NB4 (cell line): ENCODE data around the gene ATG4B.
"Not testable (repeated sequence)": the region's sequence is repeated elsewhere in the genome, so short reads cannot be mapped to it uniquely, and the experiment has no call there.

Experiments used
- DNase-seq: peaks from one replicate; pipeline ENCODE4 v3.0.0; 2010; ENCODE audit warnings: low read depth
- H3K4me3 ChIP-seq: one replicate; pipeline ENCODE4 v1.5.1; 2011; ENCODE audit warnings: mild to moderate bottlenecking, low read depth, low read length, moderate library complexity
- MAX ChIP-seq: IDR thresholded peaks from 2 replicates; pipeline ENCODE4 v1.6.1; 2011; ENCODE audit warnings: low read depth, low read length
- MYC ChIP-seq: IDR thresholded peaks from 2 replicates; pipeline ENCODE4 v1.6.1; 2011; ENCODE audit warnings: low read depth, low read length
- POLR2A ChIP-seq: IDR thresholded peaks from 2 replicates; pipeline ENCODE4 v1.6.1; 2011; ENCODE audit warnings: mild to moderate bottlenecking; ENCODE audit not compliant: insufficient read length; ENCODE audit errors: extremely low read depth
- TF ChIP-seq, protein P1 (sequence below): IDR thresholded peaks from one replicate; pipeline ENCODE4 v1.5.1; 2012; ENCODE audit warnings: low read depth, low read length

The ATG4B gene

GRCh38 chr2:241657786-241658254 is 20.3 kb downstream of the ATG4B start:
- no peak for DNase-seq
- no peak overlapping the region for H3K4me3 ChIP-seq
- TF ChIP-seq, protein P1, sequence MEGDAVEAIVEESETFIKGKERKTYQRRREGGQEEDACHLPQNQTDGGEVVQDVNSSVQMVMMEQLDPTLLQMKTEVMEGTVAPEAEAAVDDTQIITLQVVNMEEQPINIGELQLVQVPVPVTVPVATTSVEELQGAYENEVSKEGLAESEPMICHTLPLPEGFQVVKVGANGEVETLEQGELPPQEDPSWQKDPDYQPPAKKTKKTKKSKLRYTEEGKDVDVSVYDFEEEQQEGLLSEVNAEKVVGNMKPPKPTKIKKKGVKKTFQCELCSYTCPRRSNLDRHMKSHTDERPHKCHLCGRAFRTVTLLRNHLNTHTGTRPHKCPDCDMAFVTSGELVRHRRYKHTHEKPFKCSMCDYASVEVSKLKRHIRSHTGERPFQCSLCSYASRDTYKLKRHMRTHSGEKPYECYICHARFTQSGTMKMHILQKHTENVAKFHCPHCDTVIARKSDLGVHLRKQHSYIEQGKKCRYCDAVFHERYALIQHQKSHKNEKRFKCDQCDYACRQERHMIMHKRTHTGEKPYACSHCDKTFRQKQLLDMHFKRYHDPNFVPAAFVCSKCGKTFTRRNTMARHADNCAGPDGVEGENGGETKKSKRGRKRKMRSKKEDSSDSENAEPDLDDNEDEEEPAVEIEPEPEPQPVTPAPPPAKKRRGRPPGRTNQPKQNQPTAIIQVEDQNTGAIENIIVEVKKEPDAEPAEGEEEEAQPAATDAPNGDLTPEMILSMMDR, result no peak
- TF ChIP-seq POLR2A, result no peak
- no peak for TF ChIP-seq MYC
- no peak for TF ChIP-seq MAX

GRCh38 chr2:241658296-241658695 is 20.8 kb downstream of the ATG4B start:
- TF ChIP-seq MYC, result no peak
- TF ChIP-seq, protein P1, result no peak
- TF ChIP-seq POLR2A, result no peak
- TF ChIP-seq MAX, result no peak
- DNase-seq, result no peak
- H3K4me3 ChIP-seq, result no peak overlapping the region

DNA sequence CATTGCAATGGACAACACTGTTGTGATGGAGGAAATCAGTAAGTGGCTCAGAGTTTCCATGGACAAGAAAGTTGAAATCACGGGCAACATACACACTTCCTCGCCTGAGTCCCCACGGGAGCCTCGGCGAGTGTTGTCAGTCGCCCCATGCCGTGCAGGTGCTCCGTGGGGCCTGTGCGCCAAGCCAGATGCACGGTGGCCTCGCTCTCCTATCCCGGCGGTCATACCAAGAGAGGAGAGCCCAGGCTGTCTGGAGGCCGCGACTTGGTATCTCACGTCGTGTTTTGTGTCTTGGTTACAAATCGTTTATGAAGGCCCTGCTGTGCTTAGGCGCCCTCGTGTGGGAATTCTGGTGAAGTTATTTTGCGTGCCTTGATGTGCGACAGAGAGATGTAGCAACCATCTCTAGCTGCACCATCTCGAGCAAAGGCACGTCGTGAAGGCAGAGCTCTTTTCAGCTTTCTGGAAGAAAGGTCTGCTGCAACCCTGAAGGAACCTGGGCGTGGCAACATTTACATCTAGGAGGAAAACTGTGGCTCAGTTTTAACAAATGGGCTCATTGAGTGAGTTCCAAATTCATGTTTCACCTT is 21.8 kb downstream of the ATG4B start:
- no peak overlapping the region for H3K4me3 ChIP-seq
- peak; percentile 74 for DNase-seq

GRCh38 chr2:241660593-241661213 is 23.2 kb downstream of the ATG4B start:
- TF ChIP-seq, protein P1, result no peak
- no peak for TF ChIP-seq MYC
- no peak for TF ChIP-seq MAX
- no peak for TF ChIP-seq POLR2A
- H3K4me3 ChIP-seq, result no peak overlapping the region
- no peak for DNase-seq

More for the DNA sequence above, 21.8 kb downstream of the ATG4B start:
- no peak for TF ChIP-seq MYC
- TF ChIP-seq, protein P1, result peak; percentile 66

- H3K4me3 ChIP-seq, DNase-seq: not testable (repeated sequence)
Measured at GRCh38 chr2:241662731-241663130, 25.2 kb downstream of the ATG4B start.

DNA sequence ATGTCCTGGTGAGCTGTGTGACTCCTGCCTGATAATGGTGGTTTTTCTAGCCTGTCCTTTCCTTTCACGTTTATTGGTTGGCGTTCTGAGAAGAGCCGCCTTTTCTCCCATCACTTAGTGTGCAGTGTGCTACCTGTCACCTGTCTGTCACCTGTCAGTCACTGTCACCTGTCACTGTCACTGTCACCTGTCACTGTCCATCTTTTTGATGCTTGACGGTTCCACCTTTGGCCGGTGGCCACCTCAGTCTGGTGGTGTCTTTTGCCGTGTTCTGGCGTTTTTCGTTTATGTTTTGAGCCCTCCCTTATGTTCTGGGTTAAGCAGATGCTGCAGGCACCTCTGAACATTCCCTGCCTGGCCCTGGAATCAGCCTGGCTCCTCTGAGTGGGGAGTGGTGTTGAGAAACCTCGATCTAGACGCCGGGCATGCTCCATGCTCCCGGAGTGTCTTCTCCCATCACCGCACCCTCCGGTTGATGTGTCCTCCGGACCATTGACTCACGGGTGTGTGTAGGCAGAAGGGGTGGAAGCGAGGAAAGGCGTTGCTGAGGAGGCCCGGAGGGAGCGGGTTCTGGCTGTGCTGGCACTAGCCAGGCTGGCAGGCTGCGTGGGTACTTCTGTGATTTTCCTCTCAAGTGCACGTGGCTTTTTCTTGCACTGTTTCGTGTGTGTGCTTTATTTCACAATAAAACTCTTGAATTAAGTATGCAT is 28.4 kb downstream of the ATG4B start:
- DNase-seq, result no peak
- TF ChIP-seq MYC (no peak), POLR2A (no peak), MAX (no peak)
- TF ChIP-seq, protein P1, result no peak
- peak overlapping the region; percentile 12 for H3K4me3 ChIP-seq
